ENCODE results near the gene NR2F1. TPM values are rescaled to one million over a fixed set of nuclear protein-coding genes. Genes with fewer than 3 reads are reported as not detected.

The NR2F1 gene
- total RNA-seq, 1 donor from 2014 or later, result 97.2 TPM

DNA sequence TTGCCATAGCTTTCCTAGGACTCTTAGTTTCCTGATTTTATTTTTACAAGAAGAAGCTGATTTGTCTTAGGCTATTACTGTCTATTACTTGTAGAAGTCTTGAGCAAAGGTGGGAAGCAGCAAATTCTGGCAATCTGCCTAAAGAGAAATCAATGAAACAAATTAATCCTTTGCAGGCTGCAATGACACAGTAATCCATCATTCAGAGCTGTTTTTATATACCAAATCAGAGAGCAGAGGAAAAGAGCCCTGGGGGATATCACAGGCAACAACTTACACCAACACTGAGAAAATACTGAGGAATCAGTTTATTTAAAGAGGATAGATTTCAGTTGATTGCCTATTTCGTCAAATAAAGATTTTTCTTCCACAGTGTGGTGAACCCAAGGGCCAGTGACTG lies 15.6 kb upstream of the NR2F1 start:
- Histone ChIP-seq H3K36me3 (no peaks in the 10 kb centered on the region), H3K27ac (no peak overlapping the region), H3K27me3 (no peaks in the 10 kb centered on the region), H3K4me1 (peaks cover 9% of the 10 kb centered on the region), H3K9me3 (no peaks in the 10 kb centered on the region), H3K4me3 (no peak overlapping the region)
- intact Hi-C loops (cut with DNase I), result no loop called here
- DNase-seq (ENCODE audit: extremely low spot score in 2 of 2), result no peak
- TF ChIP-seq POLR2AphosphoS5 (IDR thresholded peaks at IDR 0.05; ENCODE audit: insufficient read depth in 1 of 2, low read depth in 1 of 2) (no peak), POLR2A (IDR thresholded peaks at IDR 0.05) (no peak)
- TF ChIP-seq, protein P1, sequence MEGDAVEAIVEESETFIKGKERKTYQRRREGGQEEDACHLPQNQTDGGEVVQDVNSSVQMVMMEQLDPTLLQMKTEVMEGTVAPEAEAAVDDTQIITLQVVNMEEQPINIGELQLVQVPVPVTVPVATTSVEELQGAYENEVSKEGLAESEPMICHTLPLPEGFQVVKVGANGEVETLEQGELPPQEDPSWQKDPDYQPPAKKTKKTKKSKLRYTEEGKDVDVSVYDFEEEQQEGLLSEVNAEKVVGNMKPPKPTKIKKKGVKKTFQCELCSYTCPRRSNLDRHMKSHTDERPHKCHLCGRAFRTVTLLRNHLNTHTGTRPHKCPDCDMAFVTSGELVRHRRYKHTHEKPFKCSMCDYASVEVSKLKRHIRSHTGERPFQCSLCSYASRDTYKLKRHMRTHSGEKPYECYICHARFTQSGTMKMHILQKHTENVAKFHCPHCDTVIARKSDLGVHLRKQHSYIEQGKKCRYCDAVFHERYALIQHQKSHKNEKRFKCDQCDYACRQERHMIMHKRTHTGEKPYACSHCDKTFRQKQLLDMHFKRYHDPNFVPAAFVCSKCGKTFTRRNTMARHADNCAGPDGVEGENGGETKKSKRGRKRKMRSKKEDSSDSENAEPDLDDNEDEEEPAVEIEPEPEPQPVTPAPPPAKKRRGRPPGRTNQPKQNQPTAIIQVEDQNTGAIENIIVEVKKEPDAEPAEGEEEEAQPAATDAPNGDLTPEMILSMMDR (IDR thresholded peaks at IDR 0.05), result no peak

DNA sequence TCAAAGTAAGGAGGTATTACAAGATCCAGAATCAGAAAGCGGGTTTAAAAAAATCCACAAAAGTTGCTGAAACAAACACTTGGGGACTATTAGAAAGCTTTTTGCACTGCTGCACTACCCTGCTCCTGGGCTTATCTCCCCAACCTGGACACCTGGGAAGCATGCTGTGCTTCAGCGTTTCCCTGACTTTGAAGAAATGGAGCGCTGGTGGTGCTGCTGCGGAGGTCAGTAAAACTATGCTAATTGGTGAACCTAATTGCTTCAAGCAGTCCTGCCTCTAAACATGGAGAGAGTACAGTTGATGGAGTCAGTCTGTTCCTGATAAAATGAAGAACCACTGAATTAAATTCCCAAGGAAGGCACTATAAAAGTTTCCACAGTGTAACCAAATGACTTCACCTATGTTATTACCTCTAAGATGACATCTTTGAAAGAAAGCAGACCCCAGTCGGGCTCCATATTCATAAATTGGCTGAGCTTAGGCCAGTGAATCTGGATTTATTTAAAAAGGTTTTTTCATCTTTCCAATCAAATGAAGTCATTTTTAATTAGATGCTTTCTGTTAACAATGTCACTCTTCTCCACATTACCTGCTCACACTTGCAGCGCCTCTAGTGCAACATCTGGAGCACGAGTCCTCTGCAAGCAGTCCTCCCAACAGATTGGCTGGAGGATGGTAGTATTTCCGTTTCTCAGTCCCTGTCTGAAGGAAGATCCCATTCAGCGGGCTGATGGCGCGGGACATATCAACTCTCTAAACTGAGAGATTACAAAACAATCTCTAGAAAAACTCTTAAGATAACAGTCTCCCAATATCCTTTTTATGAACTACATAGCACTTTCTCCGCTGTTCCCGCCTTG lies 13.5 kb upstream of the NR2F1 start:
- Histone ChIP-seq H3K9me3 (no peaks in the 10 kb centered on the region), H3K4me3 (no peak overlapping the region), H3K36me3 (no peaks in the 10 kb centered on the region), H3K27ac (no peak overlapping the region), H3K4me1 (peaks cover 9% of the 10 kb centered on the region), H3K27me3 (no peaks in the 10 kb centered on the region)
- TF ChIP-seq, protein P1 (IDR thresholded peaks at IDR 0.05), result no peak
- TF ChIP-seq POLR2AphosphoS5 (IDR thresholded peaks at IDR 0.05; ENCODE audit: insufficient read depth in 1 of 2, low read depth in 1 of 2) (no peak), POLR2A (IDR thresholded peaks at IDR 0.05) (no peak)
- intact Hi-C loops (cut with DNase I), result loop anchor here (10.0 kb wide), 1 partner anchor 235 kb away; no protein-coding TSS in a partner anchor
- DNase-seq (ENCODE audit: extremely low spot score in 2 of 2), result no peak

DNA sequence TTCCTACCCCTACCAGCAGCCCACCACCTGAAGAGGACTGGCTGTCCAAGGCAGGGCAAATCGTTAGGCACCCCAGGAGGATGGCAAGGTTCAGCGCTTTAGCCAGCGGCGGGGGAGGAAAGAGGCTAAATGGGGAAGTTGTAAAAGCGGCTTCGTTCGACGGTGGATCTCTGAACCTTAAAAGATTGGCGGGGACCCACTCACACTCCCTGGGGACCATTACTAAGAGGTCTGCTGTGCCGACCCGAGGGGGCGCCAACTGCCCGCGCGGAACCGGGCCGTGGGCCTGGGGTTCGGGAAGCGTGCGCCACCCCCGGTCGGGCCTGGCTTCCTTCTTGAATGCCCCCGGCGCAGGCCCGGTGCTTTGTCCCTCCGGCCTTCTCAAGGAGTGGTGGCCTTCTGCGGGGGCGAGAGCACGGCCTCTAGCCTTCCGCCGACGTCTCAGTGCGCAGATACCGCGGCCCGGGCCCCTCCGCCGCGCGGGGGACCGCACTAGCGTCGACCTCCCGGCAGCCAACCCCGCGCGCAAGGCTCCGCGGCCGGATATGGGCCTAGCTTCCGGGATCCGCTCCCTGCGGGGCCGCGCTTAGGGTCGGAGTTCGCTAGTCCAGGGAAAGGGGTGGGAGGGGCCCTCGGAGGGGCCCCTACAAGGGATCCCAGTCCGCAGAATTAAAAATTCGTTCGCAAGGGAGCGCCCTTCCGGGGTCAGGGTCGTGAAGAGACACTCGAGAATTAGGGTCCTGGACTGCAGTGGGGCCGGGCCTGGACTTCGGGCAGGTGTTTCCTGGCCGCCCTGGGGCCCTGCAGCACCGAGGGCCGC lies 12.5 kb upstream of the NR2F1 start:
- TF ChIP-seq, protein P1 (IDR thresholded peaks at IDR 0.05), result no peak
- no peak for TF ChIP-seq POLR2A (IDR thresholded peaks at IDR 0.05)
- TF ChIP-seq POLR2AphosphoS5 (IDR thresholded peaks at IDR 0.05; ENCODE audit: insufficient read depth in 1 of 2, low read depth in 1 of 2), result no peak
- DNase-seq (ENCODE audit: extremely low spot score in 2 of 2), result no peak
- H3K27ac ChIP-seq, result no peak overlapping the region
- H3K9me3 ChIP-seq, result no peaks in the 10 kb centered on the region
- H3K36me3 ChIP-seq, result no peaks in the 10 kb centered on the region
- no peaks in the 10 kb centered on the region for H3K27me3 ChIP-seq
- peaks cover 9% of the 10 kb centered on the region for H3K4me1 ChIP-seq
- H3K4me3 ChIP-seq, result no peak overlapping the region
- intact Hi-C loops (cut with DNase I), result loop anchor here (10.0 kb wide), 1 partner anchor 234 kb away; no protein-coding TSS in a partner anchor

DNA sequence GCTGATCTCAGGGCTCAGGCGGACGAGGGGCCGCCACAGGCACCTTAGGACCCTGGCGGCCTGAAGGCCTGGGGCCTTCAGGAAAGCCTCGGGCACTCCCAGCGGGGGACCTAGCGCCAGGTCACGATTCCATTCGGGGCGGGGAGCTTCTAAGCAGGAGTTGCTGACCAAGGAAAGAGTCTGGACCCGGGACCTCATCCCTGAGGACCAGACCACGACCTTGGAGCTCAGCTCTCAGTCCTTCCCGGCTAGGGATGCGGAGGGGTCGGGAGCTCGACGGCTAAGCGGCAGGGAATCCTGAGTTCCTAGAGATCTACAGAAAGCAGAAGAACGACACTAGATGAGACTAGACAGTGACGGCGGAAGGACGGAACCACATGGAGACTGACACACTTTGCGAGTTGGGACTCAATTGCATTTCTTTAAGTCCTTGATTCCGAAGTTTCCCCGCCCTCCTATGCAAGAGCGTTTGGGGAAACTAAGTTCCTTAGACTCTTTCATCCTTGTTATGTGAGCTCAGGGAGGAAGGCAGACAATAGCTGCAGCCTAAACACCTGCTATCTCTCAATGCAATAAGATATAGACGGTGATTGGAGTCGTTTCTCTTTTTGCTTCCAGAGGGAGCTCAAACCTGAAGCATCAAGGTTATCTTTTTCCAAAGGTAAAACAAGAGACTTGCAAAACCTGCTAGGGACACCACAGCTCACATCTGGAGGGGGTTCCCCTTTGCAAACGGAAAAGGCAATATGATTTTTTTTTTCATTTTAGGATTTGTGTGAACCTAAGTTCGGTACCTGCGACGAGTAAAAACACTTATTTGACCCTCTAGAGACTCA lies 11.7 kb upstream of the NR2F1 start:
- Histone ChIP-seq H3K27me3 (no peaks in the 10 kb centered on the region), H3K9me3 (no peaks in the 10 kb centered on the region), H3K36me3 (no peaks in the 10 kb centered on the region), H3K4me3 (no peak overlapping the region), H3K27ac (no peak overlapping the region), H3K4me1 (peaks cover 9% of the 10 kb centered on the region)
- intact Hi-C loops (cut with DNase I), result loop anchor here (10.0 kb wide), 1 partner anchor 233 kb away; no protein-coding TSS in a partner anchor
- no peak for DNase-seq (ENCODE audit: extremely low spot score in 2 of 2)
- no peak for TF ChIP-seq POLR2A (IDR thresholded peaks at IDR 0.05)
- no peak for TF ChIP-seq POLR2AphosphoS5 (IDR thresholded peaks at IDR 0.05; ENCODE audit: insufficient read depth in 1 of 2, low read depth in 1 of 2)
- TF ChIP-seq, protein P1 (IDR thresholded peaks at IDR 0.05), result no peak

All from vagina (tissue), 2 donors.